Stimulated activated CD4-positive, alpha-beta T cell treated with anti-CD3 and anti-CD28 coated beads, Interleukin-12 subunit alpha, Interleukin-12 subunit beta, amount 100 ng/mL, for 24 hours (primary cell): ENCODE data around the gene SOX8.
A peak's percentile ranks its signal among the peaks of the same experiment; 100 is the strongest.

ENCODE experiments used
- DNase-seq, 2 experiments: peaks; one replicate each; pipeline ENCODE4 v3.0.0-alpha.2; 2020; ENCODE audit warnings: low read depth in 2 of 2

SOX8 gene

DNA sequence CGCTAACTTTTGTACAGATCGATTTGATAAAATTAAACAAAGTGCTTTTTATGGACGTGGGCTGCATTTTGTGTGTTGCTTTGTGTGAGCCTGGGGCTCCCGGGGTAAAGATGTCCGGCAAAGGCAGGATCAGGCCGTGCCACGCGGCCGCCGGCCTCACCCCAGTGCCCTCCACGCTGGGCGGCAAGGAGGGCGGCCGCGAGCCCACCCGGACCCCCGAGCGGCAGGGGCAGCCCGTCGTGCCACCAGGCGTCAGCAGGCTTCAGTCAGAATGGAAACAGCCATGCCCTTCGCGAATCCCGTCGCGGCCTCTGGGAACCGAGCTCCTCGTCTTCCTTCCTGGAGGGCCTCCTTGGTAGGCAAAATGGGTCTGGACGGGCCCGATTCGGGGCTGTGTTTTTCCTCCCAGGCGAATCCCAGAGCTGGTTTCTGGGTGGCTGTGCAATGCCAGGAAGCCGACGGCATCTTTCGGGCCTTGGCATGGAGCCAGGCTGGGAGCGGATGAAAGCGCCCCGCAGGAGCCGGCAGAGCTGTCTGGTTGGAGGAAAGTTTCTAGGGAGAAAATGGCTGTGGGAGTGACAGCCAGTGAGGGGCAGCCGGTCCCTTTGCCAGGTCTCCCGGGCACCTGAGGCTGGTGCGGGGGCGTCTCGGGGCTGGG, 5.5 kb downstream of the SOX8 start:
- DNase-seq: no peak

DNA sequence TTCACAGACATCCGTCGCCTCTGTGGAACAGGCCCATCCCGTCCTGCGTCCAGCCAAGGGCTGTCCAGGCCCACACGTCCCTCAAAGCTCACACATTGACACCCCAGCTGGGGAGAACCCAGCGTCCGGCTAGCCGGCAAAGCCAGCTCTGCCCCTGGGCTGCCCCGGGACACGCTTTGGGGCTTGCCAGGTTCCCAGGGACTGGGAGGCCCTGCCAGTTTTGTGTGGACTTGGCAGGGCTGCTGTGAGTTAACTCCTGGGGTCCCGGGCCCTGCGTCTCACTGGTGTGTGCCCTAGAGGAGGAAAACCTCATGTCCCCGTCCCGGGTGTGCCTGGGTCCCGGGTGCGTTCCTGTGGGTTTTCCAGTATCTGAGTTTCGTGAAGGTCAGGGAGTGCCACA, 6.3 kb downstream of the SOX8 start:
- DNase-seq: no peak

DNA sequence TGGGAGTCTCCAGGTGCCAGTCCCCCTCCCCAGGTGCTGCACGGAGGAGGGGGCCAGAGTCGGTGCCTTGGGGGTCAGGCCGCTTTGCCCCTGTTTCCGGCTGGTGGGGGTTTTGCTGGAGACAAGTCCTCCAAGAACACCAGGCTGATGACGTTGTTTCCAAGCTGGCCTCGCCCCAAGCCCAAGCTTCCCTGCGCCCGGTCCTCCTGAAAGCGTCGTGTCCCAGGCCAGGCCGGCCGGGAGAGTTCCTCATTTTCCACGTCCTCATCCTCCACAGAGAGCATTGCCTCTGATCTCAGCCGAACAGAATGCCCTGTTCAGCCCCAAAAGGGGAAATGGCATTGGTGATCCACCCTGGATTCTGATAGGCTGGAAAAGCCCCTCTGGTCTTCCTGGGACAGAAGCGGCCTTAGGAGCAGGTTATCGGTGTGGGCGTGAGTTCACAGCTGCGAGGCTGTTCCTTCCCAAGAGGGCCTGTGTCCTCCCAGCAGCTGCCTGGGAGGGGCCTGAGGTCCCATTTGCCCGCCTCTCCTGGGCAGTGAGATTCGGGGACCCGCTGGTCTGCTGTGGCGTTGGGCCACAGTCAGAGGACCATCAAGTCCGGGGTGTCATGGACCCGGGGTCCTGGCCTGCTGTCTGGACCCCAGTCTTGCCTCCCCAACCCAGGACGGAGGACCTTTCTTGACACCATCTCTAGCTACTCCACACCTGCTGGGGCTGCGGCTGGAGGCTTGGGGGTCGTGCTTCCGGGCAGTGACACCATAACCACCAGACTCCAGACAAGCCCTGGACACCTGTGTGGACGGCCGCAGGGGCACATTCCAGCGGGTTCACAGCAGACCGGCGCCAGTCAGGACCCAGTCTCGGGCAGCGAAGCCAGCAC, 7.1 kb downstream of the SOX8 start:
- DNase-seq: no peak

DNA sequence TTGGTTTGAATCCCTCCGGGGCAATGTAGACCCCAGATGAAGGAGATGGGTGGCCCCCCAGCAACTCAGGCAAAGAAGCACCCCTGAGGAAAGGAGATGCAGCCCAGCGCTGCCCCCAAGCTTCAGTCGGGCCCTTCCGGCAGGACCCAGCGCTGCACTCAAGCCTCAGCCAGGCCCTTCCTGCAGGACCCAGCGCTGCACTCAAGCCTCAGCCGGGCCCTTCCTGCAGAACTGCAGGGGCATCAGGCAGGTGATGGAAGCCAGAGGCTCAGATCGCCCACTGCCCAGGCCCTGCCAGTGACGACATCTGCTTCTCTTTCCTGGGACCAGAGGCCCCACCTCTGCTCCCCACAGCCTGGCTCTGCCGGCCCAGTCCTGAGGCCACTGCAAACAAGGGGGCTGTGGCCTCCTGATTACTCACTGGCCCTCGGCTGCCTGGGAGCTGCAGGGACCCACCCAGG, 7.8 kb downstream of the SOX8 start:
- DNase-seq: no peak

DNA sequence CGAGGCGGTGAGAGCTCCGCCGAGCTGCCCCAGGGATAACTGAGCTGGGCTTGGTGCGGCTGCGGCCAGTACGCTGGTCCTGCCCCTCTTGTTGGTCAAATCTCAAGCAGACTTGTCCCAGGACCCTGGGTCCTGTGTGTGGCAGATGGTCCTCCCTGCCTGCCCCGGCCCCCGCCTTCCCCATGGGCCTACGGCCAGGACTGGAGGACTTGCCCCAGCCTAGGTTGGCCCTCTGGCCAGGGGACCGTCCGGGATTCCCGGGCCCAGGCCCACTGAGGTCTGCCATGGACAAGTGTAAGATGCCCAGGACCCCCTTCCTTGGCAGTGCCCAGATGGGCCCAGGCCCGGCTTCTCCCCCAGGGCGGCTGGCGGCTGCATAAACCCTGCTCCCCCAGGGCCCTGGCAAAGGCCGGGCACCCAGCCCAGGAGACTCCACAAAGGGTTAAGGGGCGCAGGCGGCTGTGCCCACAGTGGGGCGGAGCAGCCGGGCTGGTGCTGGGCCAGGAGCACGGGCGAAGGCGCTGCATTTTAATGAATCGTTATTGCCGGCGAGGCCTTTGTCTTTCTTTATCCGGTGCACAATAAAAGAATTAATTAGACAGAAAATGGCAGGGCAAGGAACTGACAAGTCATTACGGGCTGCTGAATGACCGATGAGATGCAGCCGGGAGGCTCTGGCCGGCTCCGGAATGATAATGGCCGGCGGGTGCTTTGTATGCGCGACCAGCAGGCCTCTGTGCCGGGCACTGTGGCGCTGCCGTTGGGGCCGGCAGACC, 9.1 kb downstream of the SOX8 start:
- DNase-seq: no peak

DNA sequence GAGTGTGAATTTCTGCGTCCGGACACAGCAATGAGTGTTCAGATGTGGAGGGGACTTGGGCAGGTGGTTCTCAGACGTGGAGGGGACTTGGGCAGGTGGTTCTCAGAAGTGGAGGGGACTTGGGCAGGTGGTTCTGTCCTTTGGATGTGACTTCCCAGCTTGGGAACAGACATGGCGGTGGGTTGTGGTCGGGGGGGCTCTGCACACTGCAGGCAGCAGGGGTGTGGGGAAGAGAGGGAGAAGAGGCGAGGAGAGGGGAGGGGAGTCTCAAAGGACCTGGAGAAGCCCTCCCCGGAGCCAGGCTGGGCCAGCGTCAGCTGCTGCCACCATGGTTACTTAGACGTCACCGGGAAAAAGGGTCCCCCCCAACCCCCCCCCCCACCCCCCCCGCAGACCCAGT, 9.8 kb downstream of the SOX8 start:
- DNase-seq: no peak

DNA sequence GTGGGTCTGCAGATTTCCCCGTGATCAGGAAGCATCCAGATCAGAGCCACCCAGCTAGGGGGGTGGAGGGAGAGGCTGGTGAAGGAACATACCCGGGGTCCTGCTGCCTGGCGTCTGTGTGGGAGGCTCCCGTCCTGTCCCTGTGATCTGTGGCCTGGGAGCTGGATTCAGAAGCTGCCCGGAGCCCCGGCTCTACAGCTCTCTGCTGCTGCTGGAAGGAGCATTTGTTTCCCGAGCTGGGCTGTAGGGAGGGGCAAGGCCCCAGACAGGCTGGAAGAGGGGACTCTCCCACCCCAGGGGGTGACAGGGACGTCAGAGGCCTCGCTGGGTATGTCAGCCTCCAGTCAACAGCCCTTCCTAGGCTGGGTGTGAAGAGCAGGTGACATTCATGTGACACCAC, 10.2 kb downstream of the SOX8 start:
- DNase-seq: no peak

DNA sequence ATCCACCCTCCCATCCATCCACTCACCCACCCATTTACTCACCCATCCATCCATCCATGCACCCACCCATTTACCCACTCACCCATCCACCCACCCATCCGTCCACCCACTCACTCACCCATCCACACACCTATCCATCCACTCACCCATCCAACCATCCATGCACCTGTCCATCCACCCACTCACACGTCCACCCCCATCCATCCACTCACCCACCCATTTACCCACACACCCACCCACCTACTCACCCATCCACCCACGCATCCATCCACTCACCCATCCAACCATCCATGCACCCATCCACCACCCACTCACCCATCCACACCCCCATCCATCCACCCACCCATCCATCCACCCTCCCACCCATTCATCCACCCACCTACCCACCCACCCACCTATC, 12.2 kb downstream of the SOX8 start:
- no peak for DNase-seq

DNA sequence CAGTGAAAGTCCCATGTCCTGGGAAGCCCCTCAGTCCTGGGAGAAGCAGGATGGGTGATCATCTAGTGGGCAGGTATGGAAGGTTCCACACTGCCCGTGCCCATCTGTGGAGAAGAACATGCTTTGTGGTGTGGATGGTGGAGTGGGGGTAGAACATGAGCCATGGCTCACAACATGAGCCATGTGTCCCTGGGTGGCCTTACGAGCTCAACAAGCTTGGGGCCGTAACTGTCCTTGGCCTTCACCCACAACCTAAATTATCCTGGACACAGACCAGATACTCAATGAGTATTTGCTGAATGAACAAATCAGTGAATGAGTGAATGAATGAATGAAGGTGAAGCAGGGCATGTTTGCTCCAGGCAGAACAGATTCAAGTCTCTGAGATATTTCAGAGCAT, 13.5 kb downstream of the SOX8 start:
- DNase-seq: no peak

DNA sequence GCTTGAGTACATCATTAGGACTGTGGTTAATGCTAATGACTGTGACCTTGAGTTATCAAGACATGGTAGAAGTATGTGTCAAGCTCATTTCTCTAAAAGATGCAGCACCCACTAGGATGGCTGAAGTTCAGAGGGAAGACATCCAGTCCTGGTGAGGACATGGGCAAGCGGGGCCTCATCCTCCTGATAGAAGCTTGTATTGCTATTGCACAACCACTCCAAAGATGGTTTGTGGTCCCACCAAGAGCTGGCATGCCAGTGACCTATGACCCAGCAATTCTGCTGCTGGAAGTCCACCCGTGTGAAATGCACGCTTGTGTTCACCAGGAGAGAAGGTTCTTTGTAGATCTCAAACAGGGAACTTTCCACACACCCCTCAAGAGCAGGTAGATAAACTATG, 14.2 kb downstream of the SOX8 start:
- DNase-seq: no peak

DNA sequence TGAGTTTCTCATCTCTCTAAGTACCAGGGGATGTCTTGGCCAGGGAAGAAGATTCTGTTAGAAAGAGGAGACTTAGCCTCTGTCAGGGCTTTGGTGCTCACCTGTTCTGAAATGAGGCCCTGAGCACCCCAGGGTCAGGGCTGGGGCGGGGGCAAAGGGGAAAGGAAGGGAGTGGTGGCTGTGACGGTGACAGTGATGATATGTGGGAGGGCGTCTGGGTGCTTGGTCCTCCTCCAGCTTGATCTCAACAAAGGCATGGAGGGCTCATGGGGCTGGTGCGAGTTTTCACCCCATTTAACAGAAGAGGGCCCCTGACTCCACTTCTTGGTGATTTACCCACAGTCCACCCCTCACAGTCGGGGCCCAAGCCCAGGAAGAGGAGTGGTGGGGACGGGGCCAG, 15.1 kb downstream of the SOX8 start:
- DNase-seq: no peak

DNA sequence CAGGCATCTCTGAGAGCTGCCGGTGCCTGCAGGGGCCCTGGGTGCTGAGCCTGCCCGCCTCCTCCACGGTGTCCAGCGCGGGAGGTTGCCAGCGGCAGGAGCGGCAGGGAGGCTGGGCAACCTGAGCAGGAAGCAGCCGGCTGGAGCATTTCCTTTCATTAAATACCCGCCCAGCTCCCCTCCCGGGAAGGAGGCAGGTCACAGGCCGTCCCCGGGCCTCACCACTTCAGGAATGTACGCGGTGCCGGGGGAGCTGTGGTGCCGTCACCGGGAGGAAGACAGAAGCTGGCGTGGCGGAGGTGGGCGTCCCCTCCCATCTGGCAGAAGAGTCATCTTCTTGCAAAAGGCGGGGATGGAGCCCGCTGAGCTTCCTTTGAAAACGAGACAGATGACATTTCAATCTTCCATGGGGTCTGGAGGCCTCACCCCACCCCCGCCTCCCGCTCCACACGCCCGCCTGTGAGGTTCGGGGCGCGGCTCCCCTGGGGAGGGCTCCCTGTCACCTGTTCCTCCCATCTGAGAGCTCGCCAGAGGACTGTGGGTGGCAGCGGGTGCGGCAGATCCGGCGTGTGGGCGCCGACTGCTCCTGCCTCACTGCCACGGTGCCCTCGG, 16.0 kb downstream of the SOX8 start:
- DNase-seq: peak in 1 of 2 experiments; percentile 51

DNA sequence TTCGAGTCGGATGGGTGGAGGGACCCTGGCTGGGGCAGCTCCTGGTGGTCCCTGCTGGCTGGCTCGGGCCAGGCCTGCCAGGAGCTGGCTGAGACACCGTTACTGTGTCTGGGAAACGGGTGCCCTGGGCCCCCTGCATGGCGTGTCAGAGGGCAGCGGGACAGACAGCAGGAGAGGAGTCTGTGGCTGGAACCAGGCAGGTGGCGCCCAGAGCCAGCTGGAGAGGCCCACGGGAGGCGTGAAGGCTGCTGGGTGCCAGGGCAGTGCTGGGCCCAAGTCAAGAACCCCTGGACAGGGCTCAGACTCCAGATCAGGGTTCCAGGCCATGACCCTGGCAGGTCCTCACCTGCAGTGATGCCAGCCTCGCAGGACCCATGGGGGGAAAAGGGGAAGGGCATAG, 16.6 kb downstream of the SOX8 start:
- DNase-seq: no peak

DNA sequence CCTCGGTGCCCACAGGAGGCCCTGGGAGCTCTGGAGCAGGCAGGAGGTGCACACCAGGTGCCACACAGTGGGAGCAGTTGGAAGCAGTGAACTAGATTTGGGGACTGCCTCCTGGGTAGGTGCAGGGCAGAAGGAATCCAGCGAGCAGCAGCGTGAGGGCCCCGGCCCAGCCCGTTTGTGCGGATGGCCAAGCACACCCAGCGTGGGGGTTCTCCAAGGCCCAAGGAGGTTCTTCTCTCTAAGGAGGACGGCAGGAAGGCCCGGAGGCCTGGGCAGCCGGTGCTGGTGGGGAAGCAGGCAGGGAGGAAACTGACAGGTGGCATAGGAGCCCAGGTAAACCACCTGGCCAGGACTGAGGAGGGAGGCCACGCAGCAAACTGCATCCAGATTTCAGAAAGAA, 17.0 kb downstream of the SOX8 start:
- DNase-seq: no peak

DNA sequence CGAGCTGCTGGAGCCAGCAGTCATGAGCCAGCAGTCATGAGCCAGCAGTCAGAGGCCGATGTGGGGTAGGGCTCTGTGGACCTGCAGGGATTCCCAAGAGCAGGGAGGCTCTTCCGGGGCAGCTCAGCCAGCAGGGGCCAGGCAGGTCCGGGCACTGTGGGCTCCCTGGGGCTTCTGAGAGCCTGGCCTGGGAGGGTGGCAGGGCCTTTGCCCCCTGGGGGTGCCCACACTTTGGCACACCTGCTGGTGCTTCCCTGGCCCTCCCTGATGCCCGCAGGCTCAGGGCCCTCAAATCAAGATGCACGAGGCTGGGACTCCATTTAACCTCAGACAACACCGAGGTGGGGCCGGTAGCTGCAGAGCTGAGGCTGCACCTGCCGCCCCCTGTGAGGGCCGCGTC, 18.1 kb downstream of the SOX8 start:
- no peak for DNase-seq

DNA sequence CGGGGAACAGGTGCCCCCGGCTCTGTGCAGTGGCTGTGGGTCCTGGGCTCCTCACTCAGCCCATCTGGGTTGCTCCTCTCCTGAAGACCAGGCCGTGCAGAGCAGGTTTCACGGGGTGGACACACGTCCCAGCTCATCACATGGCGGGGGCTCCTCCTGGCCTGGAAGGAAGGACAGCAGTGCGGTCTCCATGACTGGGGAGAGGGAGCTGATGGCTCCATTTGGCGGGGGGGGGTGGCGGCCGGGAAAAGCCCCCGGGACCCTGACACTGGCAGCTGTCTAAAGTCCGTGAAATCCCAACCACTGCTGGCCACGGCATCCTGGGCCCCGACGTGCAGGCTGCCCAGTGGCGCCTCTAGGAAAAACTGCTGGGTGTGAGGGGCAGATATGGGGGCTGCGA, 19.0 kb downstream of the SOX8 start:
- no peak for DNase-seq

DNA sequence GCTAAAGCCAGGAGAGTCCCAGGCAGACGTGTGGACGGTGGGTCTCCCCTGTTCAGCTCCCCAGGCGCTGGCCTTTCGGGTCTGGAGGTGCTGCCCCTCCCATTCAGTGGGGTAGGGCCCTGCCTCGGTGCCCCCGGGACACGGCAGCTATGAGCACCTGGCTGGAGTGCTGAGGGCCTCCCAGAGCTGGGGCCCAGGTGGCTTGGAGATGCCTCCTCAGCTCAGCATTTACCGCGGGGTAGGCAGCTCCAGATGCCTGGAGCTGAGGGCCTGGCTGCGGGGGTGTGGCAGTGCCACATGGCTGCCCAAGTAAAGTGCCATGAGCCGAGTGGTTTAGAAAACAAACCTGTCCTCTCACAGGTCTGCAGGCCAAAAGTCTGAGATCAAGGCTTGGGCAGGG, 19.5 kb downstream of the SOX8 start:
- DNase-seq: no peak

DNA sequence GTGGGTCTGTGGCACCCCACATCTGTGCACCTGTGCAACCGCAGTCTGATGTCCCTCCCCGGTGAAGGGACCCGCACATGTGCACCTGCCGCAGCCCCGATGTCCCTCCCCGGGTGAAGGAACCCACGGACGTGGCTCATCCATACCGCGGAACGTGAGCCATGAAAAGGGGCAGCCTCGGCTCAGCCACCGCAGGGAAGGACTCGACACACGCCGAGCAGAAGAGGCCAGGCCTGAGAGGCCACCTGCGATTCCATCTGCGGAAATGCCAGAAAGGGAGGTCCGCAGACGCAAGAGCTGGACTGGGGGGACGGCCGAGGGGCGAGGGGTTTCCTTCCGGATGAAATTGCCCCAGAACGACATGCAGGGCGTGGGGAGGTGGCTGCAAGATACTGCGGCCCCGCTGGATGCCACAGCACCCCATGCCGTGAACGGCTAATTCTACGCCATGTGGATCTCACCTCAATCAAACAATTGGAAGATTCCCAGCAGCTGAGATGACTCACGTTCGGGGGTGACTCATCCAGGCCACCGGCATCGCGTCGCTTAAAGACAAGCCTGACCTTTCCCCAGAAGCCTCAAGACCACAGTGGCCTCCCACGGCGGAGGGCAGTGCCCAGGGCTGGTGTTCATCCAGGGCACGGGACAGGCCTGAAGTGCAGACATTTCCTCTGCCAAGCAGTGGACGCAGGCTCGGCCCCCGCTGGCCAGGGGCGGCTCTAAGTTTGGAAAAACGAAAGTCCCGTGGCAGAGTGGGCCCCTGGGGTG, 21.0 kb downstream of the SOX8 start:
- peak; percentile 52 to 85 for DNase-seq

DNA sequence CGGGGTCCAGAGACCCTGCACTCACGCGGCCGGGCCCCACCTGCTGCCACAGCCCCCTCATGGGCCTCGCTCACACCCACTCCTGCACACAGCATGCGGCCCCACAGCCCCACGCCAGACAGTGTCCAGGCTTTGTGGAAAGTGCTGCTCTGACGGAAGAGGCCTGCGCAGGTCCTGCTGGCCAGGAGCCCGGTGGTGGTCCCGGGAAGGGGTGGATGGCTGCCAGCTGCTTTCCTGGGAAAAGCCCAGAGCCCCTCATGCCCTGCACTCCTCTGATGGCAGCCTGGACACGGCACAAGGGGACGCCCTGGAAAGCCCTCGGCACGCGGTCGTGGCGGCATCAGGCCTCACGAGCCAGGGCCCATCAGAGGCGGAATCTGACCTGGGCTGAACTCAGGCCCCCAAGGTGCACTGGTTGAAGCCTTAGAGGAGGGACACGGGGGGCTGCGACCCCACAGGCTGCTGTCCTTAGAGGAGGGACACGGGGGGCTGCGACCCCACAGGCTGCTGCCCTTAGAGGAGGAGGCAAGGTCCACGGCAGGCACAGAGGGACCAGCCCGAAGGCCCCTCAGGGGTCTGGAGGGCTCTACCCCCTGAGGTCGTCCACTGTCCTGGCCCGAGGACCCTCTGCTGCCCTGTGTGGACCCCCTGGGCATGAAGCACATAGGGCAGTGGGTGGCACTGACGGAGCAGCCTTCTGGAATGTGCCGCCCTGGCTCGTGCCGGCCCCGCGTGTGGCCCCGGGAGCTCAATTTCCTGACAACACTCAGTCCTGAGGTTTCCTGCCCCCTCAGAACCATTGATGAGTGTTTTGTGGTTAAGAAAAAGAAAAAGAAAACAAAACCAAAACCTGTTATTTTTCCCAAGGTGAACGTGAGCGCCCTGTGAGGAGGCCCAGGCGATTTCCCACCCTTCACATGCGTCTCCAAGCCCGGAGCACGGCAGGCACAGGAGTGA, 22.1 kb downstream of the SOX8 start:
- peak; percentile 31 to 42 for DNase-seq

DNA sequence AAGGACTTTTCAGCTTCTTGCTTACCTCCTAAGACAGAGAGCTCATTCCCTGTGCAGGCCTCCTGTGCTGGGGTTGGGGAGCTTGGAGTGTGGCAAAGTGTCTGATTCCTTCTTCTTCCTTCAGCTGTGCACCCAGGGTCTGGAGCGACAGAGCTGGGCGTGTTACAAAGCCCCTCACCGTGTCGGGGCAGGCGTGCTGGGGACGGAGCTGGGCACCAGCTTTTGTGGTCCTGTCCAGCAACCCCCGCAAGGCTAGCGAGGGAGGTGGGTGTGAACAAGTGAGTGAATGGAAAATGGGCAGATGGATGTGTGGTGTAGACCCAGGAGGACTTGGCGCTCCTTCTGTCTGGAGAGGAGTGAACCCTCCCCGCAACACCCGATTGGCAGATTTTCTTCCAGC, 23.7 kb downstream of the SOX8 start:
- DNase-seq: no peak
